ENCODE measurements around the gene ALDH1A3. TPM values are rescaled to one million over a fixed set of nuclear protein-coding genes. Genes with fewer than 3 reads are reported as not detected.

Gene ALDH1A3
- total and polyA plus RNA-seq, 2 of the 4 experiments (the other 2 are of a cell fraction), result 3.1 to 5.0 TPM

- ATAC-seq (ENCODE audit: low read depth), result peak; percentile 92
- Histone ChIP-seq H2BK15ac (ENCODE audit: low read depth, low read length) (peak overlapping the region; percentile 61; the same call in 2 of the 3 replicates), H3K27ac (ENCODE audit: insufficient read depth, low read length) (peak overlapping the region; percentile 42), H4K8ac (ENCODE audit: low read depth in 2 of 2, low read length in 2 of 2) (peak overlapping the region; percentile 53 to 90), H2BK20ac (ENCODE audit: low read depth, low read length) (peak overlapping the region; percentile 44), H3K4ac (ENCODE audit: low read depth, low read length) (peak overlapping the region; percentile 73), H2AK9ac (replicated peaks; ENCODE audit: low read depth, low read length, poor library complexity) (peak overlapping the region; percentile 20), H4K5ac (ENCODE audit: low read depth, low read length) (peak overlapping the region; percentile 36), H2BK5ac (ENCODE audit: low read depth, low read length, poor library complexity, severe bottlenecking) (no peak overlapping the region), H3K27me3 (ENCODE audit: control insufficient read depth, insufficient read depth, low read length) (peaks cover 5% of the 10 kb centered on the region), H2AK5ac (ENCODE audit: low read depth, low read length) (peak overlapping the region; percentile 17; the same call in 1 of the 2 replicates), H3K23ac (ENCODE audit: low read depth, low read length) (peak overlapping the region; percentile 25; the same call in 1 of the 2 replicates), H3K9ac (ENCODE audit: low read depth, low read length) (peak overlapping the region; percentile 34; the same call in 1 of the 2 replicates), H3K4me3 (ENCODE audit: insufficient read depth, low read depth, low read length) (no peak overlapping the region), H3K4me2 (ENCODE audit: low read depth, low read length) (peak overlapping the region; percentile 42), H2AFZ (replicated peaks; ENCODE audit: low read length, poor library complexity) (peak overlapping the region; percentile 77), H3K9me3 (ENCODE audit: control insufficient read depth, insufficient read depth, low read length) (no peaks in the 10 kb centered on the region), H3K14ac (replicated peaks; ENCODE audit: low read depth, low read length) (peak overlapping the region; percentile 62; the same call in 1 of the 2 replicates), H3K4me1 (ENCODE audit: control insufficient read depth, insufficient read depth, low read length) (peaks cover 9% of the 10 kb centered on the region), H3K9me1 (ENCODE audit: insufficient read depth, low read length) (peaks cover 2% of the 10 kb centered on the region; the same call in 1 of the 2 replicates), H2BK120ac (ENCODE audit: low read depth, low read length) (peak overlapping the region; percentile 55), H3K36me3 (ENCODE audit: control insufficient read depth, insufficient read depth, low read length) (no peaks in the 10 kb centered on the region), H3K18ac (ENCODE audit: low read depth, low read length) (peak overlapping the region; percentile 48), H4K91ac (ENCODE audit: insufficient read depth, low read depth, low read length) (peak overlapping the region; percentile 63), H3K79me1 (ENCODE audit: low read depth in 1 of 2, low read length in 2 of 2) (no peaks in the 10 kb centered on the region), H3K56ac (ENCODE audit: extremely low read depth, insufficient read depth, low read length) (0 out of 2 replicates have a peak overlapping the region, but pooled peaks have one; percentile 16), H4K20me1 (ENCODE audit: insufficient read depth, low read length) (no peaks in the 10 kb centered on the region)
- in situ Hi-C loops (cut with MboI; ENCODE audit: low sequenced_read_pairs), result no loop called here
- peak; percentile 85 for DNase-seq
- TF ChIP-seq MAFK (IDR thresholded peaks at IDR 0.05; ENCODE audit: low read depth, low read length) (no peak), MAZ (IDR thresholded peaks at IDR 0.05; ENCODE audit: borderline replicate concordance, low read depth, low read length) (peak; percentile 38; the same call in 1 of the 2 replicates)
- dilution Hi-C loops (cut with HindIII; ENCODE audit: low sequenced_read_pairs, unreplicated experiment), result no loop called here
- CTCF ChIA-PET, result interaction anchor here (0.6 to 1.6 kb wide), 3 partner anchors 16 to 316 kb away, joined by 3 to 4 read pairs (median 3); no protein-coding TSS in a partner anchor
- intact Hi-C loops (cut with micrococcal nuclease), result no loop called here
- 28% methylated on average over 9 of the region's 20 CpGs; no CpG with 5 or more reads in 1 of the 2 experiments for WGBS, 2 experiments (ENCODE audit: extremely low coverage in 2 of 2, insufficient read length in 1 of 2)
- POLR2A ChIA-PET (ENCODE audit: unreplicated experiment), result no interaction called here
- BruUV-seq (replicated peaks), result no TSS peak
Measured at GRCh38 chr15:100889385-100890050, 9.9 kb downstream of the ALDH1A3 start.

Measured in IMR-90 (cell line).